Stimulated activated effector memory CD8-positive, alpha-beta T cell treated with anti-CD3 and anti-CD28 coated beads, Interleukin-12 subunit alpha, Interleukin-12 subunit beta, amount 100 ng/mL, for 72 hours (primary cell): ENCODE measurements around the gene HGF.
"Not testable (repeated sequence)": the region's sequence is repeated elsewhere in the genome, so short reads cannot be mapped to it uniquely, and the experiment has no call there.

Experiments used
- ATAC-seq: fragments of 150-1000 bp; cut with Tn5 transposase; 2 replicates; pipeline ENCODE4 v1.10.0; 2021
- DNase-seq, 2 donors: peaks; one replicate each; pipeline ENCODE4 v3.0.0; 2021 to 2022; ENCODE audit warnings: low spot score in 2 of 2
- H3K27ac Mint-ChIP-seq: one replicate; pipeline ENCODE4 v1.8.0; 2022; ENCODE audit warnings: mild to moderate bottlenecking, mixed read lengths
- H3K36me3 Mint-ChIP-seq: one replicate; pipeline ENCODE4 v1.8.0; 2022; ENCODE audit warnings: mild to moderate bottlenecking, mixed read lengths
- H3K4me1 Mint-ChIP-seq: one replicate; pipeline ENCODE4 v1.8.0; 2022; ENCODE audit warnings: mixed read lengths
- H3K4me3 Mint-ChIP-seq: one replicate; pipeline ENCODE4 v1.8.0; 2022; ENCODE audit warnings: mild to moderate bottlenecking, mixed read lengths
- H3K9me3 Mint-ChIP-seq: one replicate; pipeline ENCODE4 v1.8.0; 2022; ENCODE audit warnings: mixed read lengths

Gene HGF

DNA sequence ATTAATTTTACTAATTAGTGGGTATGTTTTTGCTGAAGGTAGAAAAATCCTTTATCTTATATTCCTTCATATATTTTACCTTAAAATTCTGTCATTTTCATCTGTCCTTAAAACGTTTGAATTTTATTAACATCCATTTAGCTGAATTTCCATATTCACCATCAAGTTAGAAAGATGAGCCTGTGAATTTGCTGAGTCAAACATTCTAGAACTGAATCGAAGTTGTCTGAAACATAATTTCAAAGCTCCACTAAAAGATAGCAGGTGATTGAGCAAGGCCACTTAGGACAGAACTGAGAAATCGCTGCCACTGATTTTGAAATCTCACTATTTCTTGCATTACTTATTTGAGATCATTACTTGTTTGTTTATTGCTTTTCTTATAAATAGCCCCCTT lies 17.5 kb downstream of the HGF start:
- Mint-ChIP-seq H3K4me1 (no peaks in the 10 kb centered on the region), H3K36me3 (no peaks in the 10 kb centered on the region), H3K27ac (no peak overlapping the region), H3K4me3 (no peak overlapping the region), H3K9me3 (peaks cover 6% of the 10 kb centered on the region)
- ATAC-seq: no peak
- no peak for DNase-seq

DNA sequence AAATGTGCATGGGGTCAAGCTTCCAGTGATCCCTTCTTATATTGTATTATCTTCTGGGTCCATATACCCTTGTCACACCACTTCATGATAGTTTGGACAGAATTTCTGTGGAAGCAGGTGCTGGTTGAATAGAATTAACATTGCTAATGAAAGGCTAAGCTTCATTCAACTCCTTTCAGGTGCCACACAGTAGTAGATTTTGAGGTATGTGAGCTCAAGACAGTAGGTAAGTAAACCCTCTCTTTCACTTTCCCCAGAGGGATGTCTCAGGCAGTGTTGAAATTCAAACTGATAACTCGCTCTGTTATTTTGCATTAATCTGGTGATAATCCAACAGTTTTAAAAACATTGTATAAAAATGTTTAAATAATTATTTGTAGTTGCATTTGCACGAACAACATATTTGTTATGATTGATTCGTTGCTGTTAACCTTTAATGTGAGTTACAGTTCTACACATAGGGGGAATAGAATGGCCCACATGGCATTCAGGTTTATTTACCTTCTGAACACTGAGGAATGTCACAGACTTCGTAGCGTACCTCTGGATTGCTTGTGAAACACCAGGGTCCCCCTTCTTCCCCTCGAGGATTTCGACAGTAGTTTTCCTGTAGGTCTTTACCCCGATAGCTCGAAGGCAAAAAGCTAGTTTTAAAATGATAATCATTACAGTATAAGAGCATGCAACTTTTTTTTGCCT lies 18.1 kb downstream of the HGF start:
- no peaks in the 10 kb centered on the region for H3K4me1 Mint-ChIP-seq
- H3K4me3 Mint-ChIP-seq: no peak overlapping the region
- H3K27ac Mint-ChIP-seq: no peak overlapping the region

DNA sequence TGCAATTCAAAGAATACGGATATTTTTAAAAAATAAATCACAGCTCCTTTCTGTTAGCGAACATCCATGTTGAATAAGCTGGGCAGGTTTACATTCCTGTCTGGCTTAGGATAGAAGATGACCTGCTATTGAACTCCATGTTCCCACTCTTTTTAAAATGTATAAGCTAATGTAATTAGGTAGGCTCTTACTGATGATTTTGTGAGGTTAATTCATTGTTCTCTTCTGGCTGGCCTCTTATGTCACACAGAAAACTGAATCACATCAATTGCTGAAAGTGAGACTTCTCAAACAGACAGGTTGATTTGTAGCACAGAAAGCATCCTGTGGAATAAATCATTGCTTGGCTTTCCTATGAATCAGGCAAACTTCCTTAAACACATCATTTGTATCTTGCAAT lies 24.2 kb downstream of the HGF start:
- H3K36me3 Mint-ChIP-seq: no peaks in the 10 kb centered on the region
- no peak overlapping the region for H3K27ac Mint-ChIP-seq
- ATAC-seq: no peak
- peaks cover 12% of the 10 kb centered on the region for H3K9me3 Mint-ChIP-seq
- no peaks in the 10 kb centered on the region for H3K4me1 Mint-ChIP-seq
- H3K4me3 Mint-ChIP-seq: no peak overlapping the region
- DNase-seq: no peak

More for the DNA sequence above, 18.1 kb downstream of the HGF start:
- Mint-ChIP-seq H3K36me3 (no peaks in the 10 kb centered on the region), H3K9me3 (peaks cover 8% of the 10 kb centered on the region)
- ATAC-seq (no peak), DNase-seq (no peak)

DNA sequence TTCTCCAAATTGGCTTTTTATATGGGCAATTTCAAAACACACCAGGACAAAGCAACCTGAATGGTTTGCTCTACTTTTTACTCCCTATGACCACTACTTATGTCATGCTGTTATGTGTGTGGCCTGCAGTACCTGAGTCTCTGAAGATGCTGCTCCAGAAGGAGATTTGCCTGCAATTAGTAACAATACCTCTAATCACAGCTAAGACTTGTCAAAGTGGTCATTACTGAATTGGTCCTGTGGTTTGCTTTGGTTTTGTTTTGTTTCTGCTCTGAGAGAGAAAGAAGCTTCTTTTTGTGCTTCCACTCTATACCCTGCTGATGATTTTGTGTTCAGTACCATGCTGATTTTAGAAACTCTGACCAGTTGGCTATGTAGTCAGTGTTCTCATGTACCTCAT lies 25.5 kb downstream of the HGF start:
- no peaks in the 10 kb centered on the region for H3K4me1 Mint-ChIP-seq
- ATAC-seq: no peak
- no peak overlapping the region for H3K4me3 Mint-ChIP-seq
- no peaks in the 10 kb centered on the region for H3K36me3 Mint-ChIP-seq
- no peak overlapping the region for H3K27ac Mint-ChIP-seq
- no peak for DNase-seq
- H3K9me3 Mint-ChIP-seq: peaks cover 15% of the 10 kb centered on the region

DNA sequence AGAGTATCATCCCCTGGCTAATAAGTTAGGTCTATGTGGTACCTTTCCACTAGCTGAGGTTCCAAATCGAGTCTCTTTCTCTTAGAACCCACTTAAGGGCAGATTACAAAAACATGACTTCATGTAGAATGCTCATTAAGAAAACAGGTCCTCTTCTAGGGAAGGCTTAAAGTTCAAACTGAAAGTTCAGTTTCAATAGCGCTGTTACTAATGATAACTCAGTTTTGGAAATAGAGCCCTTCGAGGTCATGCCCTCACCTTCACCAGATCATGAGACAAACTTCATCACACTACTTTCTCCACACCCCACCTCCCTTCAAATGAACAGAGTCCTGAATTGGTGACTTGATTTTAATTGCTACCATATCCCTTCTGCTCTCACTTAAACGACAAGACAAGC lies 26.2 kb downstream of the HGF start:
- Mint-ChIP-seq H3K4me1 (no peaks in the 10 kb centered on the region), H3K9me3 (peaks cover 20% of the 10 kb centered on the region), H3K4me3 (no peak overlapping the region), H3K27ac (no peak overlapping the region), H3K36me3 (no peaks in the 10 kb centered on the region)
- DNase-seq (no peak), ATAC-seq (no peak)

DNA sequence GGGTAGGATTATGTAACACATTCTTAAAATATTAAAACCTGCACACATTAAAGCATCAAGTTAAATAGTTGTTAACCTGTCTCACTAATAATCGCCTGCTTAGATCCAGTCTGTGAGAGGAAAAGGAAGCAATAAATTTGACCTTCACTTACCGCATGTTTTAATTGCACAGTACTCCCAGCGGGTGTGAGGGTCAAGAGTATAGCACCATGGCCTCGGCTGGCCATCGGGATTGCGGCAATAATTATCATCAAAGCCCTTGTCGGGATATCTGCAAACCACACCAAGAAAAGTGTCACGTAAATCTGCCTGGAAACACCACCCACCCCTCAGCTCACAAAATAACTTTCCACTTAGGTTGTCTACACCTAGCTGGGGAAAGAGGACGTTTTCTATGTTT lies 26.6 kb downstream of the HGF start:
- no peak for ATAC-seq
- Mint-ChIP-seq H3K9me3 (peaks cover 20% of the 10 kb centered on the region), H3K36me3 (no peaks in the 10 kb centered on the region), H3K4me3 (no peak overlapping the region), H3K4me1 (no peaks in the 10 kb centered on the region), H3K27ac (no peak overlapping the region)
- DNase-seq: no peak

DNA sequence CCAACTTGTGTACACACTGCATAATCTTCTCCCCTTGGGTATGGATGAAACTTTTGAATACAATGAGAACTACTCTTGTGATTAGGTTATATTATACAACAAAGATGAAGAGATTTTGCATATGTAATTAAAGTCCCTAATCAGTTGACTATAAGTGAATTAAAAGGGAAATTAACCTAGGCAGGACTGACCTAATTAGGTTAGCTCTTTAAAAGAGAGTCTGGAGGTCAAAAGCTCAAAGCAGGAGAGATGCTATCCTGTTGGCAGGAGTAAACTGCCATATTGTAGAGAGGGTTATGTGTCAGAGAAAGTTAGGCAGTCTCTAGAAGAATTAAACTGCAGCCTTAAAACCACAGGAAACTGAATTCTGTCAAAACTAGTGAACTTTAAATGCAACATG lies 29.4 kb downstream of the HGF start:
- ATAC-seq: no peak
- H3K36me3 Mint-ChIP-seq: no peaks in the 10 kb centered on the region
- peaks cover 25% of the 10 kb centered on the region for H3K9me3 Mint-ChIP-seq

DNA sequence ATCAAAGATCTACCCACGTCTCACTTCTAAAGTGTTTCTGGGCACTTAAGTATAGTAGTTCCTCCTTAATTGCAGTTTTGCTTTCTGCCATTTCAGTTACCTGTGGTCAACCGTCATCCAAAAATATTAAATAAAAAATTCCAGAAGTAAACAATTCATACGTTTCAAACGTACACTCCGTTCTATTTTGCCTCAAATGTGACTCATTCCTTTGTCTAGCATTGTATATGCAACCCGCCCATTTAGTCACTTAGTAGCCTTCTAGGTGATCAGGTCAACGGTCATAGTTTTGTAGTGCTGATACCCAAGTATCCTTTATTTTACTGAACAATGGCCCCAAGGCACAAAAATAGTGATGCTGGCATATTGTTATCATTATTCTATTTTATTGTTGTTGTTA lies 33.8 kb downstream of the HGF start:
- DNase-seq: no peak
- H3K4me1 Mint-ChIP-seq: no peaks in the 10 kb centered on the region
- peaks cover 25% of the 10 kb centered on the region for H3K9me3 Mint-ChIP-seq
- ATAC-seq: no peak
- no peak overlapping the region for H3K4me3 Mint-ChIP-seq
- H3K27ac Mint-ChIP-seq: no peak overlapping the region
- H3K36me3 Mint-ChIP-seq: no peaks in the 10 kb centered on the region

More for the DNA sequence above, 29.4 kb downstream of the HGF start:
- no peaks in the 10 kb centered on the region for H3K4me1 Mint-ChIP-seq
- H3K4me3 Mint-ChIP-seq: no peak overlapping the region
- no peak for DNase-seq
- H3K27ac Mint-ChIP-seq: no peak overlapping the region

DNA sequence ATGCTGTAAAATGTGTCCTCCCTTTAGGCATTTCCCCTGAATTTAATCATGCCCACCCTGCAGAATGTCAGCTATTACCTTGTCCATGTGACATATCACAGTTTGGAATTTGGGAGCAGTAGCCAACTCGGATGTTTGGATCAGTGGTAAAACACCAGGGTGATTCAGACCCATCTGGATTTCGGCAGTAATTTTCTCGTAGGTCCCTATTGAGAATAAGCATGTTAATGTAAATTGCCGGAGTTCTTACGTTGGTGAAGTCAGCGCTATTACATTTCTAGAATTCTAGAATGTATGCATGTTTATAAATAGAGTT lies 44.1 kb downstream of the HGF start:
- no peak for DNase-seq
- Mint-ChIP-seq H3K4me1 (no peaks in the 10 kb centered on the region), H3K36me3 (no peaks in the 10 kb centered on the region), H3K9me3 (peaks cover 6% of the 10 kb centered on the region), H3K27ac (no peak overlapping the region), H3K4me3 (no peak overlapping the region)
- ATAC-seq: no peak

DNA sequence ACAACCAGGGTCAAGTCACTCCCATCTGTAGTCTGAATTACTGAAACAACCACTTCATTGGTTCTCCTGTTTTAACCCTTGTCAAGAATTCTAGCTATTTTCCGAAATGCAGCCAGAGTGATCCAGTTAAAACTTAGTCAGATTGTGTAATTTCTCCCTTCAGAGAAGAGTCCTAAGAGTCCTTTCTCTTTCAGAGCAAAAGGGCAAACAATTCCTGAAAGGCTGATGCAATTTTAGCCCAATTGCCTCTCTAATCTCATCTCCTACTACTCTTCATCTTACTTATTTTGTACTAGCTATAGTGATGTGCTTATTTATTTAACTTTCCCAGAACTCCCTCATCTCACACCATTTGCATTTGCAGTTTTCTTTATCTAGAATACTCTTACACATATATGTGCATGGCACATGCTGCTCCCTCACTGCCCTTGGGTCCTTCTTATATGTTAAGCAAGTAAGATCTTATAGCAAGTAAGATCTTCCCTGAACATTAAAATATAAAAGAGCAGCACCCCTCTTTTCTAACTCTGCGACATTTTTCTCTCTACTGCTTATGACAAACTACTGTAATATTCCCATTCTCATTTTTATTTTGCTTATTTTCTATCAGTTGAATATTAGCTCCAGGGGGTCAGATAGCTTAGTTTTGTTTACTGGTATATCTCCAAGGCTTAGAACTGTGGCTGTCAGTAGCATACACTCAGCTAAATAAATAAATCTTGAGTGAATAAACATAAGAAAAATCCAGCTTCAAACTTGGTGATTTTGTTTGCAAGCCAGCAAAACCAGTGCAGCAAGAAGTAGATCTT lies 44.6 kb downstream of the HGF start:
- Mint-ChIP-seq H3K4me3 (no peak overlapping the region), H3K4me1 (no peaks in the 10 kb centered on the region), H3K27ac (no peak overlapping the region), H3K36me3 (no peaks in the 10 kb centered on the region), H3K9me3 (peaks cover 6% of the 10 kb centered on the region)
- no peak for ATAC-seq
- DNase-seq: no peak

DNA sequence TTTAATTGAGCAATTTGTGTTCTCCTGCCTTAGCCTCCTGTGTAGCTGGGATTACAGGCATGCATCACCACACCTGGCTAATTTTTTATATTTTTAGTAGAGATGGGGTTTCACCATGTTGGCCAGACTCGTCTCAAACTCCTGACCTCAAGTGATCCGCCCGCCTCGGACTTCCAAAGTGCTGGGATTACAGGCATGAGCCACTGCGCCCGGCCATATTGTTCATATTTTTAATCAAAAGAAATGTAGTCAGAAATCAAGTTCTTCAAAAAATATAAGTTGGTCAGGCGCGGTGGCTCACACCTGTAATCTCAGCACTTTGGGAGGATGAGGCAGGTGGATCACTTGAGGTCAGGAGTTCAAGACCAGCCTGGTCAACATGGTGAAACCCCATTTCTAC lies 47.6 kb downstream of the HGF start:
- not testable (repeated sequence) for DNase-seq, H3K4me3 Mint-ChIP-seq, H3K27ac Mint-ChIP-seq, H3K4me1 Mint-ChIP-seq, ATAC-seq, H3K36me3 Mint-ChIP-seq
- peaks cover 12% of the 10 kb centered on the region for H3K9me3 Mint-ChIP-seq

DNA sequence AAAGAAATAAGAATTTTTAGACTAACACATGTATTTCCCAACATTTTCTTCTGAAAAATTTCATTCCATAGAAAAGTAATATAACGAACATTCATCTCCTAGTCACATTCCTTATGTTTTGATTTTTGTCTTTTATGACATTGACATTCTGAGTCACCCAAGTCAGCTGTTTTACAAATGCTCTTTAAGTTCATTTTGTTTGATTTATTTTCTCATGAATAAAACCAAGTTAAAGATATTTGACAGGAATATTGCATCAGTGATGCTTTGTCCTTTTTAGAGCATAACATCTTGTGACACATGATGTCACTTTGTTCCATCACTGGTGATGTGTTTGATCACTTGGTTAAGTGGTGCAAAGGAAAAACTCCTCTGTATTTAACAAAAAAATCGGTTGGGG lies 48.4 kb downstream of the HGF start:
- H3K4me1 Mint-ChIP-seq: no peaks in the 10 kb centered on the region
- ATAC-seq (no peak), DNase-seq (no peak)
- H3K27ac Mint-ChIP-seq: no peak overlapping the region
- no peaks in the 10 kb centered on the region for H3K36me3 Mint-ChIP-seq
- H3K9me3 Mint-ChIP-seq: peaks cover 15% of the 10 kb centered on the region
- H3K4me3 Mint-ChIP-seq: no peak overlapping the region

DNA sequence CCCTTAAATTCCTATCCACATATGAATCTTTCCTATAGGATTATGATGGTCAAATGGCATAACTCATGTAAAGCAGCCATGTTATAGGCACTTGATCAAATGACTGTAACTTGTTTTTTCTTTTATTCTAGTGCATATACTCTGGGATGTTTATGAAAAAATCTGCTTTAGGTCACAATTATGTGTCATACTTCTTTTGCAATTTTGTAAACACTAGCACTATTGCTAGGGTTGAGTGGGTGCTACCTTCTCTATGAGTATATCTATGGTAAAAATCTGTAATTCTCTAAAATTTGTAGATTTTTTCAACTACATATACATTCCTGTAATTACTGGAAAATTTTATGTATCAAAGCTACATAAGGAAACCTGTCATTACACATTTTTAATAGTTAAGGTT lies 50.0 kb downstream of the HGF start:
- no peak overlapping the region for H3K4me3 Mint-ChIP-seq
- no peak for DNase-seq
- no peak overlapping the region for H3K27ac Mint-ChIP-seq
- H3K4me1 Mint-ChIP-seq: no peaks in the 10 kb centered on the region
- no peaks in the 10 kb centered on the region for H3K36me3 Mint-ChIP-seq
- peaks cover 9% of the 10 kb centered on the region for H3K9me3 Mint-ChIP-seq
- no peak for ATAC-seq

DNA sequence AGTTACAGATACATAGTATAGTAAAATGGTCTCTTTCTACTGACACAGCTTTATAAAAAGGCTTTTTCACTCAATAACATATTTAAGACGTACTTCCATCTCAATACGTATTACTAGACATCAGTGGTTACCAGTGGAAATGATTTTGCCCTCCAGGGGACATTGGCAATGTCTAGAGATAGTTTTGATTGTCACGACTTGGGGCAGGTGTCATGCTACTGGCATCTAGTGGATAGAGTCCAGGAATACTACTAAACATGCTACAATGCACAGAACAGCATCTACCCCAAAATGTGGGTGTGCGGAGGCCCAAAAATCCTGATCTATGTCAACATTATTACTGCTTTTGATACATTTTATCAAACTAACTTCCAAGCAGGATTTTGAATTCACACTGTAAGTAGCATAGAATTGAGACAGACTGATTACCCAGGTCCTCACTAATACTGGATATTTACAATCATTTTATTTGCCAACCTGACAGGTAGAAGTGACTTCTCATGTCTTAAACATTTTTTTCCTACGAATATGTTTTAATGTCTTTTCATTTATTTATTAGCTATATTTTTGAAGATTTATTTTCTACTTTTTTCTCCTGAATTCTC lies 53.8 kb downstream of the HGF start:
- Mint-ChIP-seq H3K4me1 (no peaks in the 10 kb centered on the region), H3K9me3 (peaks cover 9% of the 10 kb centered on the region), H3K36me3 (no peaks in the 10 kb centered on the region), H3K27ac (no peak overlapping the region), H3K4me3 (no peak overlapping the region)
- no peak for ATAC-seq
- no peak for DNase-seq

DNA sequence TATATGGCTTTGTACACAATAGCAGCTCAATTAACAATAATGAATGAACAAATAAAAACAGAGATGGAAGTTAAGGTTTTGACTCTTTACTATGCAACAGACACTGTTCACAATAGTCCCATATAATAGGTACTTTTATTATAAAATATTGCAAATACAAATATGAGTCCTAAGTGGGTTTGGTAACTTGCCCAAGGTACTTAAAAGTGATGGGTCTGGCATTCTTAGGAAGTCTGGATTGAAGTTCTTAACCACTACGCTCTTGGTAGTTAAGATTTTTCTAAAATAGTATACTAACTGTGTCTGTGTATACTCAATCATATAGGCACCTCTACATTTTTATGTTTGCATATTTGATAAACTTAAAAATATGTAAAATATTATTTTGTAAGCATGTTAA lies 55.5 kb downstream of the HGF start:
- no peaks in the 10 kb centered on the region for H3K4me1 Mint-ChIP-seq
- DNase-seq (no peak), ATAC-seq (no peak)
- H3K9me3 Mint-ChIP-seq: peaks cover 11% of the 10 kb centered on the region
- no peak overlapping the region for H3K4me3 Mint-ChIP-seq
- no peak overlapping the region for H3K27ac Mint-ChIP-seq
- H3K36me3 Mint-ChIP-seq: no peaks in the 10 kb centered on the region

DNA sequence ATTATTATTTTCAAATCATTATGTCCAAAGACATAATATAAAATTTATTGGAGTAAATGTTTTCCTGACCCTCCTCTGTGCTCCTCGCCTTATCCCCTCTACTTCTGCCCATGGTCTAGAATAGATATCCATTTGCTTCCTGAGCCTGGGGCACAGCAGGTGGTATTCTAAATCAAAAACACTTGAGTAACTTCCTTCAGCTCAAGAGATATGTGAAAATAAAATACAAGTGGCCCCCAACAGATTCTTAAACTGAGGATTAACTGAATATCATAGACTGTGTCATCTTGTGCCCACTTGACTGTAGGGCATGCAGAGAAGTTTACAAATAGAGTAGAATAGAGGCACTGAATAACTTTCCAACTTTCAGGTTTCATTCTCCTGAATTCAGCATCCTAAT lies 59.1 kb downstream of the HGF start:
- DNase-seq (no peak), ATAC-seq (no peak)
- peaks cover 5% of the 10 kb centered on the region for H3K9me3 Mint-ChIP-seq
- H3K4me1 Mint-ChIP-seq: no peaks in the 10 kb centered on the region
- no peak overlapping the region for H3K27ac Mint-ChIP-seq
- no peaks in the 10 kb centered on the region for H3K36me3 Mint-ChIP-seq
- no peak overlapping the region for H3K4me3 Mint-ChIP-seq
